Right lobe of liver (tissue), 6 donors: ENCODE results near the gene C19orf47. TPM values are rescaled to one million over a fixed set of nuclear protein-coding genes. Genes with fewer than 3 reads are reported as not detected.

ENCODE experiments used
- ATAC-seq, 4 donors: fragments of 200-7000 bp; cut with Tn5 transposase; one replicate each; pipeline ENCODE4 v1.9.1; 2020; ENCODE audit warnings: mild to moderate bottlenecking in 4 of 4, moderate library complexity in 4 of 4
- DNase-seq, 3 donors: peaks; one replicate each; pipeline ENCODE4 v3.0.0-alpha.2; 2020
- H3K27ac ChIP-seq, 3 donors: fragments of 200-600 bp; one replicate each; pipeline ENCODE4 v1.8.0; 2022
- H3K27me3 ChIP-seq, 2 donors: fragments of 200-600 bp; one replicate each; pipeline ENCODE4 v1.8.0; 2022
- H3K36me3 ChIP-seq, 4 donors: fragments of 200-600 bp; sonication (generic) in 1 of 4; one replicate each; pipeline versions ENCODE4 v1.5.1 to v1.8.0; 2017 to 2022; ENCODE audit warnings: control low read depth in 1 of 4
- H3K4me1 ChIP-seq, 4 donors: fragments of 200-600 bp; sonication (generic) in 1 of 4; one replicate each; pipeline versions ENCODE4 v1.5.1 to v1.8.0; 2017 to 2022; ENCODE audit warnings: control low read depth in 1 of 4
- H3K4me3 ChIP-seq, 3 donors: fragments of 200-600 bp; one replicate each; pipeline ENCODE4 v1.8.0; 2022
- H3K9me3 ChIP-seq, 4 donors: fragments of 200-600 bp; sonication (generic) in 1 of 4; one replicate each; pipeline versions ENCODE4 v1.5.1 to v1.8.0; 2017 to 2022; ENCODE audit warnings: control low read depth in 1 of 4
- CTCF ChIP-seq, 4 donors: fragments of 200-600 bp in 3 of 4; fragments of 450-650 bp in 1 of 4; IDR thresholded peaks; one replicate each; pipeline versions ENCODE4 v1.5.1 to v1.8.0; 2016 to 2022; ENCODE audit warnings: antibody characterized with exemption in 4 of 4, mild to moderate bottlenecking in 2 of 4
- POLR2A ChIP-seq: fragments of 450-650 bp; IDR thresholded peaks from one replicate; pipeline ENCODE4 v1.6.1; 2017; ENCODE audit warnings: antibody characterized with exemption, mild to moderate bottlenecking
- WGBS: methylation state at CpG from one replicate; pipeline ENCODE4 v1.1.6; 2018; ENCODE audit warnings: low coverage, low lambda C conversion rate; ENCODE audit not compliant: insufficient coverage; ENCODE audit errors: missing lambda C conversion rate; 5-methylcytosine and 5-hydroxymethylcytosine counted together
- intact Hi-C, 2 donors: fragments of 100-400 bp; cut with DNase I; formaldehyde crosslinking; loops; one replicate each; pipeline versions ENCODE4 v1.11.2 to v1.14.1; 2022
- total RNA-seq, 6 experiments: library from RNA; depleted of rRNA in 2 of 6; stranded (reverse); fragments of >200 nt in 2 of 6; fragmentation: NEBNext Ultra II Directional in 3 of 6; extraction: Animal tissue kit (Norgen Biotek cat#: 25700) in 3 of 6; gene quantifications; one replicate each; pipeline versions ENCODE4 v1.1.0 to v1.2.4, GENCODE V29; 2016 to 2023
- donor health status: DM: no; HTN: yes; CAD: no.
- donor health status: DM: no; HTN: no; CAD: no.
- donor health status: DM: no; HTN: no; CAD: no.
- donor health status: DM: no; HTN: yes; CAD: no.
- donor health status: DM: no; HTN: yes; CAD: no.

Gene C19orf47
- total RNA-seq, 6 experiments from 2014 or later, result 4.8 to 8.1 (median 5.5) TPM

- 47% methylated on average over 4 of the region's 4 CpGs for WGBS
- ATAC-seq (no peak), DNase-seq (no peak)
- Histone ChIP-seq H3K4me3 (peak overlapping the region; percentile 91 to 95 (median 94)), H3K27ac (peak overlapping the region in 2 of 3 donors; percentile 93 to 94), H3K36me3 (no peaks in the 10 kb centered on the region), H3K9me3 (no peaks in the 10 kb centered on the region), H3K27me3 (no peaks in the 10 kb centered on the region), H3K4me1 (peaks cover 0 to 60% (median 27%) of the 10 kb centered on the region in 4 donors)
- intact Hi-C loops, result no loop called here
- no peak for TF ChIP-seq CTCF (IDR thresholded peaks at IDR 0.05)
- TF ChIP-seq POLR2A, result no peak
Observed at GRCh38 chr19:40282920-40283319, 65.3 kb downstream of the C19orf47 start.

DNA sequence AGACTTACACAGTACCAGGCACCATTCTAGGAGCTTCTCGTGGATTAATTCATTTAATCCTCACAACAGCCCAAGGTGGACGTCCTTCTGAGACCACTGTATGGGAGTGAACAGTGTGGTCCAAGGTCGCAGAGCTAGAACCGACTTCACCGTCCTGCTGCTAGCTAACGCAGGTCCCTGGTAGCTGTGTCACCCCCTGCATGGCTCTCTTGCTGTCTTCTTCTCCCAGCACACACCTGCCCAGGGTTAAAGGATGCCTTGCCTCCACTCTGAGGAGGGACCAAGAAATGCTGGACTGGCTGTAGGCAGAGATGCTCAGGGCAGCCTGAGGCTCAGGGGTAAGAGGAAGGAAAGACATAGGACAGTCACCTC lies 66.0 kb downstream of the C19orf47 start:
- Histone ChIP-seq H3K9me3 (no peaks in the 10 kb centered on the region), H3K27ac (peak overlapping the region in 2 of 3 donors; percentile 93 to 94), H3K27me3 (no peaks in the 10 kb centered on the region), H3K4me3 (no peak overlapping the region), H3K36me3 (no peaks in the 10 kb centered on the region), H3K4me1 (peaks cover 0 to 67% (median 31%) of the 10 kb centered on the region in 4 donors)
- DNase-seq, result no peak
- no peak for ATAC-seq
- TF ChIP-seq CTCF (IDR thresholded peaks at IDR 0.05) (no peak), POLR2A (no peak)
- 94% methylated on average over 6 of the region's 6 CpGs for WGBS
- intact Hi-C loops, result no loop called here

- no peak for ATAC-seq
- H3K4me3 ChIP-seq, result peak overlapping the region in 1 of 3 donors; percentile 13
- no peaks in the 10 kb centered on the region for H3K36me3 ChIP-seq
- 63% methylated on average over 6 of the region's 14 CpGs for WGBS
- TF ChIP-seq POLR2A (no peak), CTCF (IDR thresholded peaks at IDR 0.05) (no peak)
- DNase-seq, result no peak
- H3K27me3 ChIP-seq, result no peaks in the 10 kb centered on the region
- peak overlapping the region; percentile 32 to 94 (median 93) for H3K27ac ChIP-seq
- H3K9me3 ChIP-seq, result no peaks in the 10 kb centered on the region
- intact Hi-C loops, result no loop called here
- peaks cover 0 to 73% (median 31%) of the 10 kb centered on the region in 4 donors for H3K4me1 ChIP-seq
Observed at GRCh38 chr19:40281381-40282208, 66.6 kb downstream of the C19orf47 start.

GRCh38 chr19:40280608-40281221 lies 67.5 kb downstream of the C19orf47 start:
- H3K27ac ChIP-seq, result peak overlapping the region; percentile 32 to 94 (median 81)
- WGBS, result 32% methylated on average over 9 of the region's 10 CpGs
- intact Hi-C loops, result no loop called here
- H3K27me3 ChIP-seq, result no peaks in the 10 kb centered on the region
- TF ChIP-seq POLR2A, result peak; percentile 63
- TF ChIP-seq CTCF (IDR thresholded peaks at IDR 0.05), result no peak
- DNase-seq (peak; percentile 78 to 96 (median 92)), ATAC-seq (peak; percentile 59 to 76 (median 67))
- H3K9me3 ChIP-seq, result no peaks in the 10 kb centered on the region
- H3K36me3 ChIP-seq, result no peaks in the 10 kb centered on the region
- peak overlapping the region in 2 of 3 donors; percentile 22 to 42 for H3K4me3 ChIP-seq
- peaks cover 0 to 71% (median 29%) of the 10 kb centered on the region in 4 donors for H3K4me1 ChIP-seq
